Esophagus (tissue), 2 donors: Measurements from ENCODE around the gene TNNT1. TPM values are rescaled to one million over a fixed set of nuclear protein-coding genes. Genes with fewer than 3 reads are reported as not detected.
A peak's percentile ranks its signal among the peaks of the same experiment; 100 is the strongest.

Source experiments
- H3K27ac ChIP-seq, 2 donors: one replicate each; pipeline ENCODE4 v1.5.1; 2013; ENCODE audit warnings: low read depth in 2 of 2, mild to moderate bottlenecking in 2 of 2, inconsistent platforms in 1 of 2, low read length in 1 of 2, moderate library complexity in 1 of 2
- H3K27me3 ChIP-seq, 2 donors: one replicate each; pipeline ENCODE4 v1.6.1; 2013; ENCODE audit warnings: low read length in 2 of 2, control low read depth in 1 of 2, mild to moderate bottlenecking in 1 of 2; ENCODE audit not compliant: insufficient read depth in 2 of 2, control insufficient read depth in 1 of 2
- H3K36me3 ChIP-seq, 2 donors: one replicate each; pipeline ENCODE4 v1.6.1; 2013; ENCODE audit warnings: low read length in 1 of 2; ENCODE audit not compliant: control insufficient read depth in 2 of 2, insufficient read depth in 2 of 2
- H3K4me1 ChIP-seq, 2 donors: one replicate each; pipeline ENCODE4 v1.6.1; 2013; ENCODE audit warnings: low read length in 1 of 2; ENCODE audit not compliant: control insufficient read depth in 2 of 2, insufficient read depth in 2 of 2
- H3K4me3 ChIP-seq, 2 donors: one replicate each; pipeline ENCODE4 v1.5.1; 2013; ENCODE audit warnings: low read length in 2 of 2, mild to moderate bottlenecking in 2 of 2, low read depth in 1 of 2, moderate library complexity in 1 of 2
- H3K9me3 ChIP-seq, 2 donors: one replicate each; pipeline ENCODE4 v1.6.1; 2013; ENCODE audit warnings: mild to moderate bottlenecking in 2 of 2, low read depth in 1 of 2, low read length in 1 of 2, moderate library complexity in 1 of 2; ENCODE audit not compliant: control insufficient read depth in 2 of 2, insufficient read depth in 1 of 2
- WGBS, 2 donors: extraction: QIAGEN DNeasy Blood & Tissue Kit; methylation state at CpG; one replicate each; pipeline ENCODE4 v1.1.7; 2013; 5-methylcytosine and 5-hydroxymethylcytosine counted together
- polyA plus RNA-seq, 2 donors: library from polyadenylated mRNA; stranded (reverse); fragments of 200-250 nt; gene quantifications; one replicate each; pipeline ENCODE4 v1.2.3, GENCODE V29; 2013
- donor health status: healthy with polysubstance abuse.
- donor health status: Bipolar disorder and iron deficiency.

TNNT1 gene
- polyA plus RNA-seq = 10 to 100 TPM in 1 of 2 donors, 1 to 10 TPM in 1; 6.1 to 10.9 TPM

- Histone ChIP-seq H3K9me3 (peaks cover 0 to 4% of the 10 kb centered on the region in 2 donors), H3K27ac (no peak within 1 kb of the TSS), H3K4me3 (no peak within 1 kb of the TSS), H3K27me3 (no peaks in the 10 kb centered on the region), H3K36me3 (no peaks in the 10 kb centered on the region), H3K4me1 (peaks cover 0 to 3% of the 10 kb centered on the region in 2 donors)
- 15% methylated on average over 17 to 18 of the region's 18 CpGs for WGBS, 2 donors
Measured at GRCh38 chr19:55149078-55150003, at the start of gene TNNT1. Gene TNNT1 (minus strand): TSS chr19:55149206. CDS start chr19:55147157, 2,049 bp downstream.

- Histone ChIP-seq H3K36me3 (no peaks in the 10 kb centered on the region), H3K4me1 (no peaks in the 10 kb centered on the region), H3K27ac (no peak overlapping the region), H3K27me3 (no peaks in the 10 kb centered on the region), H3K9me3 (no peaks in the 10 kb centered on the region), H3K4me3 (no peak overlapping the region)
- 58 to 69% methylated on average over 5 of the region's 5 CpGs for WGBS, 2 donors
Measured at GRCh38 chr19:55198651-55199050, 49.6 kb upstream of the TNNT1 start.

- H3K4me3 ChIP-seq = no peak overlapping the region
- no peaks in the 10 kb centered on the region for H3K27me3 ChIP-seq
- 60 to 72% methylated on average over 4 of the region's 4 CpGs for WGBS, 2 donors
- no peaks in the 10 kb centered on the region for H3K9me3 ChIP-seq
- no peaks in the 10 kb centered on the region for H3K36me3 ChIP-seq
- no peaks in the 10 kb centered on the region for H3K4me1 ChIP-seq
- no peak overlapping the region for H3K27ac ChIP-seq
Measured at GRCh38 chr19:55197528-55197927, 48.5 kb upstream of the TNNT1 start.

GRCh38 chr19:55196803-55197202, 47.8 kb upstream of the TNNT1 start:
- Histone ChIP-seq H3K4me1 (no peaks in the 10 kb centered on the region), H3K27me3 (no peaks in the 10 kb centered on the region), H3K27ac (no peak overlapping the region), H3K9me3 (no peaks in the 10 kb centered on the region), H3K4me3 (no peak overlapping the region), H3K36me3 (no peaks in the 10 kb centered on the region)
- WGBS, 2 donors = 88 to 91% methylated on average over 10 of the region's 10 CpGs

- H3K4me3 ChIP-seq = no peak overlapping the region
- no peaks in the 10 kb centered on the region for H3K36me3 ChIP-seq
- H3K9me3 ChIP-seq = no peaks in the 10 kb centered on the region
- no peak overlapping the region for H3K27ac ChIP-seq
- H3K4me1 ChIP-seq = no peaks in the 10 kb centered on the region
- WGBS, 2 donors = 80 to 81% methylated on average over 12 of the region's 12 CpGs
- no peaks in the 10 kb centered on the region for H3K27me3 ChIP-seq
Measured at GRCh38 chr19:55193481-55193880, 44.5 kb upstream of the TNNT1 start.

GRCh38 chr19:55189403-55189835, 40.4 kb upstream of the TNNT1 start:
- H3K4me3 ChIP-seq = no peak overlapping the region
- no peaks in the 10 kb centered on the region for H3K27me3 ChIP-seq
- H3K4me1 ChIP-seq = no peaks in the 10 kb centered on the region
- WGBS, 2 donors = 37 to 54% methylated on average over 15 of the region's 15 CpGs
- H3K27ac ChIP-seq = peak overlapping the region in 1 of 2 donors; percentile 64
- H3K9me3 ChIP-seq = no peaks in the 10 kb centered on the region
- no peaks in the 10 kb centered on the region for H3K36me3 ChIP-seq

GRCh38 chr19:55188625-55189024, 39.6 kb upstream of the TNNT1 start:
- 50 to 55% methylated on average over 8 of the region's 8 CpGs for WGBS, 2 donors
- Histone ChIP-seq H3K4me3 (no peak overlapping the region), H3K27me3 (no peaks in the 10 kb centered on the region), H3K27ac (peak overlapping the region; percentile 17 to 75), H3K9me3 (no peaks in the 10 kb centered on the region), H3K4me1 (no peaks in the 10 kb centered on the region), H3K36me3 (no peaks in the 10 kb centered on the region)

- WGBS, 2 donors = 81 to 83% methylated on average over 12 of the region's 12 CpGs
- Histone ChIP-seq H3K27me3 (peaks cover 0 to 3% of the 10 kb centered on the region in 2 donors), H3K4me1 (no peaks in the 10 kb centered on the region), H3K9me3 (peaks cover 0 to 6% of the 10 kb centered on the region in 2 donors), H3K4me3 (no peak overlapping the region), H3K36me3 (no peaks in the 10 kb centered on the region), H3K27ac (no peak overlapping the region)
Measured at GRCh38 chr19:55186080-55186479, 37.1 kb upstream of the TNNT1 start.

- H3K36me3 ChIP-seq = no peaks in the 10 kb centered on the region
- H3K27ac ChIP-seq = no peak overlapping the region
- H3K4me3 ChIP-seq = no peak overlapping the region
- peaks cover 0 to 12% of the 10 kb centered on the region in 2 donors for H3K9me3 ChIP-seq
- peaks cover 0 to 10% of the 10 kb centered on the region in 2 donors for H3K27me3 ChIP-seq
- WGBS, 2 donors = 73 to 78% methylated on average over 20 of the region's 20 CpGs
- H3K4me1 ChIP-seq = peaks cover 9 to 11% of the 10 kb centered on the region in 2 donors
Measured at GRCh38 chr19:55181740-55182139, 32.7 kb upstream of the TNNT1 start.
